GM12878 (cell line): ENCODE results near the gene SORCS2. TPM values are rescaled to one million over a fixed set of nuclear protein-coding genes. Genes with fewer than 3 reads are reported as not detected.

Experiments used
- ATAC-seq: fragments of 200-7000 bp; cut with Tn5 transposase; 3 replicates; pipeline ENCODE4 v1.9.1; 2020; ENCODE audit warnings: mild to moderate bottlenecking, moderate library complexity
- BruUV-seq: library from RNA; stranded (reverse); fragments of 400-500 nt; replicated peaks from 2 replicates; lab custom pipeline; 2021; lab: Mats Ljungman, UMichigan
- CTCF ChIA-PET: fragments of 300-600 bp; sonication (Branson Sonifier 250); formaldehyde crosslinking; extraction: SDS; loops from one replicate; lab custom pipeline; 2021; ENCODE audit warnings: inconsistent platforms; lab: Yijun Ruan, JAX
- POLR2A ChIA-PET: fragments of 350-600 bp; formaldehyde crosslinking; extraction: SDS; loops from one replicate; lab custom pipeline; 2021; ENCODE audit warnings: inconsistent platforms; lab: Charles Lee
- RAD21 ChIA-PET: fragments of 300-600 bp; sonication (Branson Sonifier 250); formaldehyde crosslinking; loops from one replicate; lab custom pipeline; 2023; ENCODE audit warnings: antibody characterized with exemption; ENCODE audit not compliant: unreplicated experiment; lab: Charles Lee
- SMC1A ChIA-PET: fragments of 300-600 bp; sonication (Branson Sonifier 250); formaldehyde crosslinking; loops from one replicate; lab custom pipeline; 2023; ENCODE audit not compliant: unreplicated experiment, uncharacterized antibody; lab: Charles Lee
- DNase-seq: peaks from one replicate; pipeline ENCODE4 v3.0.0-alpha.2; 2011; ENCODE audit warnings: low read depth, low spot score
- FAIRE-seq: peaks from 3 replicates; lab custom pipeline; 2011; peaks lifted over from hg19 to GRCh38; lab: Jason Lieb, UNC
- H2AFZ ChIP-seq: 2 replicates; pipeline ENCODE4 v1.6.0; 2011; ENCODE audit warnings: low read depth, low read length, control low read depth; ENCODE audit not compliant: control insufficient read depth
- H3K27ac ChIP-seq: 2 replicates; pipeline ENCODE4 v1.5.1; 2011; ENCODE audit warnings: control low read depth; ENCODE audit not compliant: control insufficient read depth, insufficient read depth
- H3K27me3 ChIP-seq, 2 experiments: replicated peaks in 1 of 2; 2 replicates each; pipeline versions ENCODE4 v1.6.0 to v1.6.1; 2011; ENCODE audit warnings: low read length in 1 of 2; ENCODE audit not compliant: control insufficient read depth in 2 of 2, insufficient read depth in 2 of 2
- H3K36me3 ChIP-seq, 2 experiments: 2 replicates each; pipeline ENCODE4 v1.5.1; 2011; ENCODE audit warnings: low read length in 1 of 2; ENCODE audit not compliant: control insufficient read depth in 2 of 2, insufficient read depth in 2 of 2
- H3K4me1 ChIP-seq: 2 replicates; pipeline ENCODE4 v1.6.1; 2011; ENCODE audit warnings: mild to moderate bottlenecking, low read length, moderate library complexity, mixed read lengths; ENCODE audit not compliant: control insufficient read depth, insufficient read depth
- H3K4me2 ChIP-seq: 2 replicates; pipeline ENCODE4 v1.6.0; 2011; ENCODE audit warnings: control low read depth; ENCODE audit not compliant: control insufficient read depth, insufficient read depth
- H3K4me3 ChIP-seq: fragments of 200-600 bp; sonication (generic); 2 replicates; pipeline ENCODE4 v1.5.1; 2016
- H3K79me2 ChIP-seq: 2 replicates; pipeline ENCODE4 v1.6.0; 2011; ENCODE audit warnings: low read length; ENCODE audit not compliant: control insufficient read depth, insufficient read depth
- H3K9ac ChIP-seq: 2 replicates; pipeline ENCODE4 v1.8.0; 2011; ENCODE audit warnings: low read length, control low read depth, mixed read lengths; ENCODE audit not compliant: control insufficient read depth, insufficient read depth
- H3K9me3 ChIP-seq: replicated peaks from 3 replicates; pipeline ENCODE4 v1.5.1; 2011; ENCODE audit warnings: mild to moderate bottlenecking, low read length; ENCODE audit not compliant: control insufficient read depth, insufficient read depth
- H4K20me1 ChIP-seq: 2 replicates; pipeline ENCODE4 v1.6.0; 2011; ENCODE audit not compliant: control insufficient read depth, insufficient read depth
- CEBPB ChIP-seq, 2 experiments: fragments of 150-350 bp in 1 of 2; IDR thresholded peaks; 2 replicates each; pipeline ENCODE4 v1.6.1; 2012 to 2014; ENCODE audit warnings: low read depth in 2 of 2, low read length in 2 of 2, borderline replicate concordance in 1 of 2, inconsistent platforms in 1 of 2
- GABPA ChIP-seq: IDR thresholded peaks from 2 replicates; pipeline ENCODE4 v1.6.1; 2014; ENCODE audit warnings: antibody characterized with exemption, low read depth, mild to moderate bottlenecking, inconsistent platforms
- MYB ChIP-seq: fragments of 150-350 bp; IDR thresholded peaks from 2 replicates; pipeline ENCODE4 v1.6.1; 2014; ENCODE audit warnings: mild to moderate bottlenecking, low read depth, low read length, borderline replicate concordance
- NFXL1 ChIP-seq: fragments of 450-650 bp; IDR thresholded peaks from 2 replicates; pipeline ENCODE4 v1.6.1; 2017; ENCODE audit warnings: antibody characterized with exemption, mild to moderate bottlenecking, borderline replicate concordance
- PML ChIP-seq: IDR thresholded peaks from 2 replicates; pipeline ENCODE4 v1.6.1; 2012; ENCODE audit warnings: low read length, inconsistent platforms
- SIN3A ChIP-seq: IDR thresholded peaks from 2 replicates; pipeline ENCODE4 v1.6.1; 2012; ENCODE audit warnings: low read depth, low read length, improper control_type of control experiment
- TCF12 ChIP-seq: IDR thresholded peaks from 2 replicates; pipeline ENCODE4 v1.6.1; 2011; ENCODE audit warnings: low read depth, mild to moderate bottlenecking, low read length
- ZBED1 ChIP-seq: IDR thresholded peaks from 2 replicates; pipeline ENCODE4 v1.6.1; 2016; ENCODE audit warnings: borderline replicate concordance
- ZNF217 ChIP-seq: fragments of 450-650 bp; IDR thresholded peaks from 2 replicates; pipeline ENCODE4 v1.6.1; 2017; ENCODE audit warnings: antibody characterized with exemption, mild to moderate bottlenecking
- WGBS: methylation state at CpG from one replicate; pipeline ENCODE4 v1.1.6; 2016; ENCODE audit warnings: low lambda C conversion rate; ENCODE audit not compliant: insufficient replicate concordance, insufficient coverage; ENCODE audit errors: missing lambda C conversion rate; 5-methylcytosine and 5-hydroxymethylcytosine counted together
- in situ Hi-C: fragments of 300-500 bp; cut with MboI; formaldehyde crosslinking; loops from 9 replicates; pipeline ENCODE4 v1.14.3; 2018; ENCODE audit warnings: mixed read lengths
- intact Hi-C: fragments of 100-400 bp; cut with micrococcal nuclease; formaldehyde crosslinking; loops from one replicate; pipeline ENCODE4 v1.14.2; 2022; ENCODE audit not compliant: unreplicated experiment
- polyA plus RNA-seq, 11 experiments: library from polyadenylated mRNA; depleted of rRNA in 4 of 11; unstranded in 6 of 11; stranded (reverse) in 5 of 11; fragments of >200 nt; fragmentation: Nextera tagmentation in 4 of 11; fragmentation: Illumina TruSeq in 1 of 11; extraction: Ambion mirVana in 4 of 11; extraction: Trizol in 1 of 11; gene quantifications; 1 replicate in 1 of 11; 2 replicates in 10 of 11; pipeline versions ENCODE4 v1.2.1 to v1.2.3, GENCODE V29; 2011 to 2016; ENCODE audit warnings: inconsistent platforms in 2 of 11, missing spikeins in 2 of 11, low read depth in 1 of 11
- total RNA-seq, 4 experiments: library from RNA; depleted of rRNA in 3 of 4; stranded (reverse); fragments of >200 nt in 3 of 4; fragmentation: Illumina TruSeq in 1 of 4; extraction: Trizol in 1 of 4; gene quantifications; 2 replicates each; pipeline versions ENCODE4 v1.2.1 to v1.2.3, GENCODE V29; 2013 to 2021
- TF ChIP-seq, protein P1 (sequence below): fragments of 150-350 bp; IDR thresholded peaks from 2 replicates; pipeline ENCODE4 v1.6.1; 2014; ENCODE audit warnings: mild to moderate bottlenecking, low read depth, low read length
- TF ChIP-seq, protein P2 (sequence below): IDR thresholded peaks from 2 replicates; pipeline ENCODE4 v1.6.1; 2012; ENCODE audit warnings: low read depth, low read length, improper control_type of control experiment
- TF ChIP-seq, protein P3 (sequence below): fragments of 450-650 bp; IDR thresholded peaks from 2 replicates; pipeline ENCODE4 v1.6.1; 2018; ENCODE audit warnings: borderline replicate concordance, mild to moderate bottlenecking; ENCODE audit not compliant: partially characterized antibody

SORCS2 gene
- total and polyA plus RNA-seq, 10 of the 15 experiments (the other 5 are each of a cell fraction or from before 2014, with no cell fraction given), result 0.01 to 0.15 (median 0.05) TPM; not detected in 5

DNA sequence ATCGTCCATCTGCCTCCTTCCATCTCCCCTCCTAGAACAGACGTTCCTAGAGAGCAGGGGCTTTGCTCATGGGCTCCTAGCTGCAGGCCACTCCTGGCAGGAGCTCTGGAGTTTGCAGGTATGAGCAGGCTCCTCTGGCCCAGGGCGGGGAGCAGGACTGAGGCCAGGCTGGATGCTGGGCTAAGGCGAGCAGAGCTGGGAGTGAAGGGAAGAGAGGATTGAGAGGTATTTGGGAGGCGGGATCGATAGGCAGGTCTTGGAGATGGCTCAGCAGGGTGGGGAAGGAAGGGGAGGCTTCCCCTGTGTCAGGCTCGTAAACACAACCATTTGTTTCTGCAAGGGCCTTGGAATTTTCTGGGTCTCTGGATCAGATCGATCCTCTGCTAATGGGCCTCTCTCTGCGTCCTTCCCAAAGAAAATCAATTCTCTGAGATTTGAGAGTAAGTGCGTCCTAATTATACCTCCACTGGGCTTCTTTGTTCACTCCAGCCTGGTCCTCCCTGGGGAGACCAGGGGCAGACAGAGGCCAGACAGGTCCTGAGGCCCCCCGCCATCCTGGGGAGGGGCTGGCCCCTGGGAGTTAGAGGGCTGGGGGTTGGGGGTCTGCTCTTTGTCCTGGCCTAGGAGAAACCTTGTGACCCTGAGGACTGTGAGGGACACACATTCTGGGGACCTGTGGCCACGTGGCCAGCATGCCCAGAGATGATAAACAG, 337.2 kb downstream of the SORCS2 start:
- H3K27me3 ChIP-seq, result no peaks in the 10 kb centered on the region
- CTCF ChIA-PET, result no interaction called here
- no peak overlapping the region for H2AFZ ChIP-seq
- intact Hi-C loops (no loop called here), in situ Hi-C loops (no loop called here)
- SMC1A ChIA-PET, result no interaction called here
- no peaks in the 10 kb centered on the region for H3K4me1 ChIP-seq
- POLR2A ChIA-PET, result no interaction called here
- FAIRE-seq (no peak), DNase-seq (no peak), ATAC-seq (no peak)
- WGBS, result 7% methylated on average over 9 of the region's 12 CpGs
- RAD21 ChIA-PET, result no interaction called here
- no peak overlapping the region for H3K4me2 ChIP-seq
- BruUV-seq, result no TSS peak
- no peaks in the 10 kb centered on the region for H3K36me3 ChIP-seq
- no peak overlapping the region for H3K4me3 ChIP-seq
- H3K27ac ChIP-seq, result no peak overlapping the region
- no peaks in the 10 kb centered on the region for H3K79me2 ChIP-seq
- H3K9ac ChIP-seq, result no peak overlapping the region
- TF ChIP-seq SIN3A (no peak), ZNF217 (no peak), ZBED1 (no peak), CEBPB (IDR thresholded peaks at IDR 0.05; ENCODE audit: borderline replicate concordance in 1 of 2, low read depth in 2 of 2, low read length in 2 of 2) (no peak), PML (no peak), TCF12 (no peak), MYB (no peak), NFXL1 (no peak), GABPA (no peak)
- TF ChIP-seq, protein P1, sequence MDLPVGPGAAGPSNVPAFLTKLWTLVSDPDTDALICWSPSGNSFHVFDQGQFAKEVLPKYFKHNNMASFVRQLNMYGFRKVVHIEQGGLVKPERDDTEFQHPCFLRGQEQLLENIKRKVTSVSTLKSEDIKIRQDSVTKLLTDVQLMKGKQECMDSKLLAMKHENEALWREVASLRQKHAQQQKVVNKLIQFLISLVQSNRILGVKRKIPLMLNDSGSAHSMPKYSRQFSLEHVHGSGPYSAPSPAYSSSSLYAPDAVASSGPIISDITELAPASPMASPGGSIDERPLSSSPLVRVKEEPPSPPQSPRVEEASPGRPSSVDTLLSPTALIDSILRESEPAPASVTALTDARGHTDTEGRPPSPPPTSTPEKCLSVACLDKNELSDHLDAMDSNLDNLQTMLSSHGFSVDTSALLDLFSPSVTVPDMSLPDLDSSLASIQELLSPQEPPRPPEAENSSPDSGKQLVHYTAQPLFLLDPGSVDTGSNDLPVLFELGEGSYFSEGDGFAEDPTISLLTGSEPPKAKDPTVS, result no peak
- TF ChIP-seq, protein P2, sequence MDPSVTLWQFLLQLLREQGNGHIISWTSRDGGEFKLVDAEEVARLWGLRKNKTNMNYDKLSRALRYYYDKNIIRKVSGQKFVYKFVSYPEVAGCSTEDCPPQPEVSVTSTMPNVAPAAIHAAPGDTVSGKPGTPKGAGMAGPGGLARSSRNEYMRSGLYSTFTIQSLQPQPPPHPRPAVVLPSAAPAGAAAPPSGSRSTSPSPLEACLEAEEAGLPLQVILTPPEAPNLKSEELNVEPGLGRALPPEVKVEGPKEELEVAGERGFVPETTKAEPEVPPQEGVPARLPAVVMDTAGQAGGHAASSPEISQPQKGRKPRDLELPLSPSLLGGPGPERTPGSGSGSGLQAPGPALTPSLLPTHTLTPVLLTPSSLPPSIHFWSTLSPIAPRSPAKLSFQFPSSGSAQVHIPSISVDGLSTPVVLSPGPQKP, result no peak
- TF ChIP-seq, protein P3, sequence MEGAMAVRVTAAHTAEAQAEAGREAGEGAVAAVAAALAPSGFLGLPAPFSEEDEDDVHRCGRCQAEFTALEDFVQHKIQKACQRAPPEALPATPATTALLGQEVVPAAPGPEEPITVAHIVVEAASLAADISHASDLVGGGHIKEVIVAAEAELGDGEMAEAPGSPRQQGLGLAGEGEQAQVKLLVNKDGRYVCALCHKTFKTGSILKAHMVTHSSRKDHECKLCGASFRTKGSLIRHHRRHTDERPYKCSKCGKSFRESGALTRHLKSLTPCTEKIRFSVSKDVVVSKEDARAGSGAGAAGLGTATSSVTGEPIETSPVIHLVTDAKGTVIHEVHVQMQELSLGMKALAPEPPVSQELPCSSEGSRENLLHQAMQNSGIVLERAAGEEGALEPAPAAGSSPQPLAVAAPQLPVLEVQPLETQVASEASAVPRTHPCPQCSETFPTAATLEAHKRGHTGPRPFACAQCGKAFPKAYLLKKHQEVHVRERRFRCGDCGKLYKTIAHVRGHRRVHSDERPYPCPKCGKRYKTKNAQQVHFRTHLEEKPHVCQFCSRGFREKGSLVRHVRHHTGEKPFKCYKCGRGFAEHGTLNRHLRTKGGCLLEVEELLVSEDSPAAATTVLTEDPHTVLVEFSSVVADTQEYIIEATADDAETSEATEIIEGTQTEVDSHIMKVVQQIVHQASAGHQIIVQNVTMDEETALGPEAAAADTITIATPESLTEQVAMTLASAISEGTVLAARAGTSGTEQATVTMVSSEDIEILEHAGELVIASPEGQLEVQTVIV, result no peak
- no peaks in the 10 kb centered on the region for H4K20me1 ChIP-seq
- no peaks in the 10 kb centered on the region for H3K9me3 ChIP-seq
